CD4-positive, alpha-beta T cell treated with Interleukin-6 at 100 ng/mL for 8 hours (primary cell): ENCODE measurements around the gene LARP1B.
"Not testable (repeated sequence)": the region's sequence is repeated elsewhere in the genome, so short reads cannot be mapped to it uniquely, and the experiment has no call there.

ENCODE experiments used
- DNase-seq: peaks from one replicate; pipeline ENCODE4 v3.0.0-alpha.2; 2020; ENCODE audit warnings: mixed read lengths, low spot score

The LARP1B gene

GRCh38 chr4:128135391-128135790, 74.3 kb downstream of the LARP1B start:
- no peak for DNase-seq

DNA sequence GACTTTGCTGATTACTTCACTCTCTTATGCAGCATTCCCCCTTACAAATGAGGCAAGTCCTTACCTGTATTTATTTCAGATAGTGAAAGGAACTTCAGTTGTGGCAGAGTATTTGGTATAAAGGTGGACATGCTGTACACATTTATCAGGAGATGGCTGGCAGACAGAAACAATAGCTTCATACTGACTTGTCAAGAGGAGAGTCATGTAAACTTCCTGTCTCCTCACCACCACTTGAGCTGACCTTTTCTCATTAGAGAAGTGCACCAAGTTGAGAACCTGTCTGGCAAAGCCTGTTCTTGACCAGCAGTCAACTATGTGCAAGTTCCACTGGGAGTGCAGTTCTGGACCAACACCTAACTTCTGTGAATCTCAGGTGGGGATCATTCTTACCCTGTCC, 80.8 kb downstream of the LARP1B start:
- no peak for DNase-seq

DNA sequence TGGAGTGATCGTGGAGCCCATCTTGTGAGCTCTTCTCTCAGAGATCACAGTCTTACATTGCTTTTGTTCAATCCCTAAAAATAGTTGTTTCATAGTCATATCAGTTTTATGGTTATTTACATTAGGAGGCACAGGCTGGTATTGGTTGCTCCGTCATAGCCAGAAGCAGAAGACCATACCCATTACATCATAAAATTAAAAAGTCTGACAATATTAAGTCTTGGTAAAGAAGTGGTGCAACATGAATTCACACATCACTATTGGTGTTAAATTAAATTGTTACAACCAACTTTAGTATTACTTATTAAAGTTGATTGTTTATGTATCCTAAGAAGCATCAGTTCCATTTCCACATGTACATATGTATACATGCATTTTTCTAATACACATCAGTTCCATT, 84.6 kb downstream of the LARP1B start:
- DNase-seq = no peak

- DNase-seq = no peak
Observed at GRCh38 chr4:128153800-128154199, 92.7 kb downstream of the LARP1B start.

- no peak for DNase-seq
Observed at GRCh38 chr4:128155231-128155855, 94.2 kb downstream of the LARP1B start.

- no peak for DNase-seq
Observed at GRCh38 chr4:128155874-128156456, 94.9 kb downstream of the LARP1B start.

DNA sequence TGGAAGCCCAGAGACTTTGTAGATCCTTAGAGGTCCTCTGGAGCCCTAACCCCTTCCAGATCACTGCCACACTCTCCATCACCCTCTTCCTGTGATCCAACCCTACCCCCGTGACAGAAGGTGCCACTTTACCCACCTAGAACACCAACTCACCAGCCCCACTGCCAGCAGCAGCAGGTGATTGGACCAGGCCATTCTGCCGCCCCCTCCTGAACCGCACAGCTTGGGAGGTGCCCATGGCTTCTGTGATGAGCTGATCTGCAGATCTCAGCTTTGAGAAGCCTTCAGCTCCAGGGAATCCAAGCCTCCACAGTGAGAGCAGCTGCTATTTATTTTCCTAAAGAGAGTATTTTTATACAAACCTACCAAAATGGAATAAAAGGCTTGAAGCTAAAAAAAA, 95.4 kb downstream of the LARP1B start:
- not testable (repeated sequence) for DNase-seq

GRCh38 chr4:128158894-128159293, 97.8 kb downstream of the LARP1B start:
- DNase-seq = no peak

GRCh38 chr4:128159967-128160366, 98.9 kb downstream of the LARP1B start:
- DNase-seq = no peak

- no peak for DNase-seq
Observed at GRCh38 chr4:128161138-128161537, 100.0 kb downstream of the LARP1B start.

- DNase-seq = no peak
Observed at GRCh38 chr4:128162434-128162833, 101.3 kb downstream of the LARP1B start.

DNA sequence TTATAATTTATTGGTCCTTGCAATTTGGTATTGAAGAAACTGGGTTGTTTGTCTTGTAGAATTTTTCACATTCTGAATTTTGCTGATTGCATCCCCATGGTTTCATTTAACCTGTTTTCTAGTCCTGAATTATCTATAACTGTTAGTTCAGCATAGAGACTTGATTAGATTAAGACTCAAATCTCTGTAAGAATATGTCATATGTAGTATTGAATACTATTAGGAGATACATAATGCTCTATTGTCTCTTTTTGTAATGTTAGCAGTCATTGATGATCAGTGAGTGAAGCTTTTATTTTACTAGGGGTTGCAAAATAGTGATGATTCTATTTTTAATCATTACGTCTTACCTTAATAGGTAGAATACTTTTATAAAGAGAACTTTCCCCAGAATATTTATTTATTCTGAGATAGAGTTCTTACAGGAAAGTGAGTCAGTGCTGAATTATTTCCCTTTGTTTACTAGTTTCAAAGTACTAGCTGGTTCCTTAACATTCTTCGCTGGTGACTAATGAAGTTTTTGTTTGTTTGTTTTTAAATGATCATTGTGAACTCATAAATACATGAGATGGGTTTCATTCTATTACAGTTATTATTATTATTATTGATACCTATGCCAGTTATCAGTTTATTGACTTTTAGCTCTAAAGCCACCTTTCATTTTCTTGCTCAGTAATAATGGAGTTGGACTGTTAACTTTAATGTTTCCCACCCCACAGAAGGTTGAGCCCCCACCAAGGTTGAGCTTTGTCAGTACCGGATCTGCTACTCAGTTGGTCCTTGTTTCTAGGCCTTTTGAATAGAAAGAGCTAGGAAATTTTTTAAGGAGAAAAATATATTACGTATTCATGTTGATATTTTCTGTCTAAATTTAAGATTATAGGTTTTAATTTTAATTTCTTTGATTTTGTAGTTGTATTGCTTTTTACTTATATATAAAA, 102.3 kb downstream of the LARP1B start:
- DNase-seq = no peak

- DNase-seq = no peak
Observed at GRCh38 chr4:128166982-128167381, 105.9 kb downstream of the LARP1B start.

GRCh38 chr4:128168701-128169100, 107.6 kb downstream of the LARP1B start:
- no peak for DNase-seq

DNA sequence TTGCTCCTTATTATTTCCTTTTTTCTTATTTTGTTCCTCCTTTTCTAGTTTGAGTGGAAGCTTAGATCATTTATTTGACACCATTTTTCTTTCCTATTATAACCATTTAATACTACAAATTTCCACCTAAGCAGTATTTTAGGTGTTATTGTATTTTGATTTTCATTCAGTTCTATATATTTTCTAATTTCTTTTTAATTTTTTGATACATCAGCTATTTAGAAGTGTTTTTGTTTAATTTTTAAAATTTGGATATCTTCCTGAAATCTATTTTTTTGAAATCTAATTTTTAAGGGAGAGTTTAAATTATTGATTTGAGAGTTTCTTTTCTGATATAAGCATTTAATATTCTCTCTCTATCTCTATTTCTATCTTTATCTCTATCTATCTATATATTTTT, 108.1 kb downstream of the LARP1B start:
- DNase-seq = no peak

- no peak for DNase-seq
Observed at GRCh38 chr4:128176643-128177042, 115.5 kb downstream of the LARP1B start.

DNA sequence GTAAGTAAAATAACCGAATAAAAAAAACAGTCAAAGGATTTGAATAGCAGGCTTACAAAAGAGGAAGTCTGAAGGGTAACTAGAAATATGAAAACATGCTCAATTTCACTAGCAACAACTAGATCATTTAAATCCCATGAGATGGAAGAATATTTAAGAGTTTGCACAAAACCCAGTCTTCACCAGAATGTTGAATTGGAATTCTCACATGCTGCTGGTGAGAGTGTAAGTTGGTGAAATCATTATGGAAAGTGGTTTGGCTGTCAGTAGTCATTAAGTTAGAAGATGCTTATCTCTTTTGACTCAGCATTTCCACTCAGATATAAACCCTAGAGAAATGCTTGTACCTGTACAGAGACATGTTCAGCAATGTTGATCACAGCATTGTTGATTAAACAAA, 116.4 kb downstream of the LARP1B start:
- no peak for DNase-seq

DNA sequence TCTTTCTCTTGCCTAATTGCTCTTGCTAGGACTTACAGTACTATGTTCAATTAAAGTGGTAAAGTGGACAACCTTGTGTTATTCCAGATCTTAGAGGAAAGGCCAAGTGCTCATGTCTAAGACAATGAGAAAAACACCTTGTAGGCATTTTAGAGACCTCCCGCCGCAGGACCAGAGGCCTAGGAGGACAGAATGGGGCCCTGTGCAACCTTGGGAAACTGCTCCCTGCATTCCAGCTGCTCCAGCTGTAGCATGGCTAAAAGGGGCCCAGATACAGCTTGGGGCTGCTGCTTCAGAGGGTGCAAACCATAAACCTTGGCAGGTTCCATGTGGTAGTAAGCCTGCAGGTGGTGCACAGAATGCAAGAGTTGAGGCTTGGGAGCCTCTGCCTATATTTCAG, 125.5 kb downstream of the LARP1B start:
- DNase-seq = no peak

- peak; percentile 58 for DNase-seq
Observed at GRCh38 chr4:128191115-128191781, 130.1 kb downstream of the LARP1B start.

- DNase-seq = no peak
Observed at GRCh38 chr4:128220286-128221235, 159.4 kb downstream of the LARP1B start.

- no peak for DNase-seq
Observed at GRCh38 chr4:128221586-128221985, 160.5 kb downstream of the LARP1B start.
